Left lung (tissue), 10 donors: Measurements from ENCODE around the gene PPP1R1C. TPM values are rescaled to one million over a fixed set of nuclear protein-coding genes. Genes with fewer than 3 reads are reported as not detected.

ENCODE experiments used
- ATAC-seq: fragments of 200-7000 bp; cut with Tn5 transposase; one replicate; pipeline ENCODE4 v1.9.1; 2020; ENCODE audit warnings: moderate library complexity
- DNase-seq, 4 donors: peaks; one replicate each; pipeline ENCODE4 v3.0.0-alpha.2; 2013 to 2020
- H3K27ac ChIP-seq, 2 donors: fragments of 200-600 bp; sonication (generic) in 1 of 2; one replicate each; pipeline versions ENCODE4 v1.5.0 to v1.8.0; 2020 to 2021
- H3K27me3 ChIP-seq, 2 donors: fragments of 200-600 bp; sonication (generic) in 1 of 2; one replicate each; pipeline versions ENCODE4 v1.5.0 to v1.8.0; 2020 to 2021
- H3K36me3 ChIP-seq, 2 donors: fragments of 200-600 bp; sonication (generic) in 1 of 2; one replicate each; pipeline versions ENCODE4 v1.5.0 to v1.8.0; 2020 to 2021
- H3K4me1 ChIP-seq, 2 donors: fragments of 200-600 bp; one replicate each; pipeline ENCODE4 v1.8.0; 2021
- H3K4me3 ChIP-seq, 2 donors: fragments of 200-600 bp; sonication (generic) in 1 of 2; one replicate each; pipeline versions ENCODE4 v1.5.0 to v1.8.0; 2020 to 2021; ENCODE audit warnings: mild to moderate bottlenecking in 1 of 2
- H3K9me3 ChIP-seq, 2 donors: fragments of 200-600 bp; sonication (generic) in 1 of 2; one replicate each; pipeline versions ENCODE4 v1.5.0 to v1.8.0; 2020 to 2021
- CTCF ChIP-seq, 2 donors: fragments of 200-600 bp; sonication (generic) in 1 of 2; IDR thresholded peaks; one replicate each; pipeline versions ENCODE4 v1.5.0 to v1.8.0; 2021; ENCODE audit warnings: antibody characterized with exemption in 2 of 2
- intact Hi-C, 2 donors: fragments of 100-400 bp; cut with DNase I; formaldehyde crosslinking; loops; one replicate each; pipeline versions ENCODE4 v1.11.2 to v1.14.2; 2022
- polyA plus RNA-seq, 6 donors: library from polyadenylated mRNA; unstranded; fragments of 120-200 nt; gene quantifications; one replicate each; pipeline ENCODE4 v1.2.1, GENCODE V29; 2013; ENCODE audit not compliant: insufficient read length in 6 of 6
- total RNA-seq, 2 donors: library from RNA; stranded (reverse); fragmentation: NEBNext Ultra II Directional; extraction: Animal tissue kit (Norgen Biotek cat#: 25700); gene quantifications; one replicate each; pipeline ENCODE4 v1.2.1, GENCODE V29; 2021
- donor health status: DM: no; HTN: yes; CAD: no.
- donor health status: DM: no; HTN: no; CAD: no.

PPP1R1C gene
- total and polyA plus RNA-seq, 8 donors = 0.79 to 11.8 (median 2.8) TPM

- no peak for ATAC-seq
- no peak for TF ChIP-seq CTCF (IDR thresholded peaks at IDR 0.05)
- Histone ChIP-seq H3K9me3 (no peaks in the 10 kb centered on the region), H3K27ac (no peak overlapping the region), H3K4me3 (no peak overlapping the region), H3K4me1 (no peaks in the 10 kb centered on the region), H3K36me3 (no peaks in the 10 kb centered on the region), H3K27me3 (no peaks in the 10 kb centered on the region)
- DNase-seq = peak in 2 of 4 donors; percentile 39 to 40
- intact Hi-C loops = no loop called here
These were observed 13.4 kb downstream of the PPP1R1C start for GRCh38 chr2:181998891-181999654.

- DNase-seq (no peak), ATAC-seq (no peak)
- Histone ChIP-seq H3K27me3 (no peaks in the 10 kb centered on the region), H3K4me3 (no peak overlapping the region), H3K4me1 (no peaks in the 10 kb centered on the region), H3K36me3 (no peaks in the 10 kb centered on the region), H3K27ac (no peak overlapping the region), H3K9me3 (no peaks in the 10 kb centered on the region)
- intact Hi-C loops = no loop called here
- TF ChIP-seq CTCF (IDR thresholded peaks at IDR 0.05) = no peak
These were observed 14.3 kb downstream of the PPP1R1C start for GRCh38 chr2:181999911-182000310.

GRCh38 chr2:182004945-182005520 is 19.4 kb downstream of the PPP1R1C start:
- DNase-seq = no peak
- Histone ChIP-seq H3K27ac (no peak overlapping the region), H3K9me3 (no peaks in the 10 kb centered on the region), H3K4me3 (no peak overlapping the region), H3K27me3 (no peaks in the 10 kb centered on the region), H3K4me1 (no peaks in the 10 kb centered on the region), H3K36me3 (no peaks in the 10 kb centered on the region)
- intact Hi-C loops = no loop called here
- ATAC-seq = no peak
- TF ChIP-seq CTCF (IDR thresholded peaks at IDR 0.05) = no peak

GRCh38 chr2:182006595-182007341 is 21.1 kb downstream of the PPP1R1C start:
- intact Hi-C loops = no loop called here
- H3K4me1 ChIP-seq = no peaks in the 10 kb centered on the region
- DNase-seq = no peak
- ATAC-seq = no peak
- no peak overlapping the region for H3K4me3 ChIP-seq
- no peak for TF ChIP-seq CTCF (IDR thresholded peaks at IDR 0.05)
- no peaks in the 10 kb centered on the region for H3K36me3 ChIP-seq
- H3K27ac ChIP-seq = no peak overlapping the region
- peaks cover 0 to 8% of the 10 kb centered on the region in 2 donors for H3K9me3 ChIP-seq
- H3K27me3 ChIP-seq = no peaks in the 10 kb centered on the region

- intact Hi-C loops = no loop called here
- Histone ChIP-seq H3K27ac (no peak overlapping the region), H3K4me1 (no peaks in the 10 kb centered on the region), H3K27me3 (no peaks in the 10 kb centered on the region), H3K4me3 (no peak overlapping the region), H3K9me3 (peaks cover 0 to 32% of the 10 kb centered on the region in 2 donors), H3K36me3 (no peaks in the 10 kb centered on the region)
- DNase-seq = peak in 1 of 4 donors; percentile 41
- no peak for ATAC-seq
- TF ChIP-seq CTCF (IDR thresholded peaks at IDR 0.05) = no peak
These were observed 28.6 kb downstream of the PPP1R1C start for GRCh38 chr2:182014284-182014683.
